ENCODE measurements around the gene ARHGAP45.
"Not testable (repeated sequence)": the region's sequence is repeated elsewhere in the genome, so short reads cannot be mapped to it uniquely, and the experiment has no call there.

Gene ARHGAP45

GRCh38 chr19:1121395-1121794 is 54.4 kb downstream of the ARHGAP45 start:
- FAIRE-seq: no peak

- FAIRE-seq: no peak
Observed at GRCh38 chr19:1122021-1122971, 55.3 kb downstream of the ARHGAP45 start.

GRCh38 chr19:1122972-1123363 is 56.0 kb downstream of the ARHGAP45 start:
- no peak for FAIRE-seq

GRCh38 chr19:1123381-1123780 is 56.4 kb downstream of the ARHGAP45 start:
- no peak for FAIRE-seq

- no peak for FAIRE-seq
Observed at GRCh38 chr19:1123885-1124677, 57.1 kb downstream of the ARHGAP45 start.

GRCh38 chr19:1125601-1126467 is 58.9 kb downstream of the ARHGAP45 start:
- FAIRE-seq: no peak

GRCh38 chr19:1126984-1127760 is 60.2 kb downstream of the ARHGAP45 start:
- no peak for FAIRE-seq

GRCh38 chr19:1128106-1128505 is 61.1 kb downstream of the ARHGAP45 start:
- FAIRE-seq: no peak

- not testable (repeated sequence) for FAIRE-seq
Observed at GRCh38 chr19:1129084-1129483, 62.1 kb downstream of the ARHGAP45 start.

- FAIRE-seq: no peak
Observed at GRCh38 chr19:1129535-1129934, 62.6 kb downstream of the ARHGAP45 start.

- FAIRE-seq: no peak
Observed at GRCh38 chr19:1130771-1131717, 64.1 kb downstream of the ARHGAP45 start.

GRCh38 chr19:1131718-1132551 is 65.0 kb downstream of the ARHGAP45 start:
- no peak for FAIRE-seq

- no peak for FAIRE-seq
Observed at GRCh38 chr19:1132552-1133383, 65.8 kb downstream of the ARHGAP45 start.

GRCh38 chr19:1133471-1133929 is 66.5 kb downstream of the ARHGAP45 start:
- FAIRE-seq: no peak

- no peak for FAIRE-seq
Observed at GRCh38 chr19:1134431-1134830, 67.5 kb downstream of the ARHGAP45 start.

GRCh38 chr19:1135454-1135853 is 68.5 kb downstream of the ARHGAP45 start:
- FAIRE-seq: no peak

- FAIRE-seq: no peak
Observed at GRCh38 chr19:1136201-1136600, 69.2 kb downstream of the ARHGAP45 start.

Data from colon (tissue), 2 donors.